AG04450 (cell line): ENCODE measurements around the gene B4GALT7. TPM values are rescaled to one million over a fixed set of nuclear protein-coding genes. Genes with fewer than 3 reads are reported as not detected.

ENCODE experiments used
- CTCF ChIA-PET: fragments of 300-600, 350-600 bp; formaldehyde crosslinking; extraction: SDS; loops from one replicate; lab custom pipeline; 2022; ENCODE audit warnings: antibody characterized with exemption, inconsistent platforms; lab: Charles Lee
- POLR2A ChIA-PET: fragments of 350-600 bp; formaldehyde crosslinking; extraction: SDS; loops from one replicate; lab custom pipeline; 2021; ENCODE audit warnings: antibody characterized with exemption, inconsistent platforms; lab: Yijun Ruan, JAX
- DNase-seq: peaks from one replicate; pipeline ENCODE4 v3.0.0-alpha.2; 2011; ENCODE audit warnings: low read depth, low spot score
- H3K27ac ChIP-seq: one replicate; pipeline ENCODE4 v1.5.1; 2012; ENCODE audit warnings: low read depth, low read length, control low read depth
- H3K27me3 ChIP-seq: one replicate; pipeline ENCODE4 v1.6.0; 2012; ENCODE audit warnings: low read length; ENCODE audit not compliant: control insufficient read depth, insufficient read depth
- H3K4me3 ChIP-seq: 2 replicates; pipeline ENCODE4 v1.5.1; 2011; ENCODE audit warnings: mild to moderate bottlenecking, low read depth, low read length, control low read depth
- H3K9me3 ChIP-seq: 2 replicates; pipeline ENCODE4 v1.5.1; 2012; ENCODE audit warnings: low read length; ENCODE audit not compliant: control insufficient read depth, insufficient read depth
- polyA plus RNA-seq: library from polyadenylated mRNA; depleted of rRNA; stranded (reverse); fragments of >200 nt; gene quantifications from 2 replicates; pipeline ENCODE4 v1.2.3, GENCODE V29; 2011
- TF ChIP-seq, protein P1 (sequence below): IDR thresholded peaks from 2 replicates; pipeline ENCODE4 v1.5.1; 2011; ENCODE audit warnings: low read depth, low read length, control low read depth, inconsistent platforms

B4GALT7 gene
- polyA plus RNA-seq, 1 experiment = 18.3 TPM

DNA sequence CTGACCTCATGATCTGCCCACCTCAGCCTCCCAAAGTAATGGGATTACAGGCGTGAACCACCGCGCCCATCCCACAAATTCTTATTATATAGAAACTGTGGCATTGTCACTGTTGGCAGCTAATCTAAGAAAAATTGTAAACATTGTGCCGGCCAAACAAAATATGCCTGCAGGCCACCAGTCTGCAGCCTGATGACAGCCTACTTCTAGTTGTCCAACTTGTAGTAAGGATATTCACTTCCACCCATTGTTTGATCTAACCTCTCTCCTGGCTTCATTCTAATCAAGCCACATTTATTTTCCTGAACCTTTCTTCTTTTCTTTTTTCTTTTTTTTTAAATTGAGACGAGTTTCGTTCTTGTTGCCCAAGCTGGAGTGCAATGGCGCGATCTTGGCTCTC lies 21.6 kb upstream of the B4GALT7 start:
- TF ChIP-seq, protein P1, sequence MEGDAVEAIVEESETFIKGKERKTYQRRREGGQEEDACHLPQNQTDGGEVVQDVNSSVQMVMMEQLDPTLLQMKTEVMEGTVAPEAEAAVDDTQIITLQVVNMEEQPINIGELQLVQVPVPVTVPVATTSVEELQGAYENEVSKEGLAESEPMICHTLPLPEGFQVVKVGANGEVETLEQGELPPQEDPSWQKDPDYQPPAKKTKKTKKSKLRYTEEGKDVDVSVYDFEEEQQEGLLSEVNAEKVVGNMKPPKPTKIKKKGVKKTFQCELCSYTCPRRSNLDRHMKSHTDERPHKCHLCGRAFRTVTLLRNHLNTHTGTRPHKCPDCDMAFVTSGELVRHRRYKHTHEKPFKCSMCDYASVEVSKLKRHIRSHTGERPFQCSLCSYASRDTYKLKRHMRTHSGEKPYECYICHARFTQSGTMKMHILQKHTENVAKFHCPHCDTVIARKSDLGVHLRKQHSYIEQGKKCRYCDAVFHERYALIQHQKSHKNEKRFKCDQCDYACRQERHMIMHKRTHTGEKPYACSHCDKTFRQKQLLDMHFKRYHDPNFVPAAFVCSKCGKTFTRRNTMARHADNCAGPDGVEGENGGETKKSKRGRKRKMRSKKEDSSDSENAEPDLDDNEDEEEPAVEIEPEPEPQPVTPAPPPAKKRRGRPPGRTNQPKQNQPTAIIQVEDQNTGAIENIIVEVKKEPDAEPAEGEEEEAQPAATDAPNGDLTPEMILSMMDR = no peak
- Histone ChIP-seq H3K9me3 (no peaks in the 10 kb centered on the region), H3K27ac (no peak overlapping the region), H3K4me3 (no peak overlapping the region), H3K27me3 (peaks cover 17% of the 10 kb centered on the region)
- DNase-seq = no peak
- ChIA-PET POLR2A (no interaction called here), CTCF (no interaction called here)

DNA sequence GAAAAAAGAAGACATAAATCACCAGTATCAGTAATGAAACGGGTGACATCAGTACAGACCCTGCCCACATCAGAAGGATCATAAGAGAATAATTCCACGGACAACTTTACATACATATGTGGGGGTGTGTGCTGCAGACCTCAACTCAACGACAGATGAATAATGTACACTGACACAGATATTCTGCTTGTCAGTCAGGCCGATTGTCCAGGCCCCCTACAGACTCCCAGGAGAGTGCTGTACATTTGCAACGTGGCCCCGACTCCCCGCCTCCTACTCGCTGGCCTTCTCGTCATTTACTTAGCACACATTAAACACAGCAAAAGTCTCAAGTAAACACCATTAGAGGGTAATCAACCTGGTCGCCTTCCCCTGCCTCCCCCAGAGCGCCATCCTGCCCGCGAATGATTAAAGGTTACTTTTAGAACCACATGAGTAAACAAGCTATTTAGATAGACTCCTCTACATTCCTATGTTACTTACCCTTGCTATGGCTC lies 11.5 kb upstream of the B4GALT7 start:
- Histone ChIP-seq H3K9me3 (peaks cover 5% of the 10 kb centered on the region; the same call in 1 of the 2 replicates), H3K4me3 (no peak overlapping the region), H3K27me3 (peaks cover 16% of the 10 kb centered on the region), H3K27ac (no peak overlapping the region)
- no peak for DNase-seq
- TF ChIP-seq, protein P1 = no peak
- CTCF ChIA-PET = no interaction called here
- POLR2A ChIA-PET = no interaction called here

DNA sequence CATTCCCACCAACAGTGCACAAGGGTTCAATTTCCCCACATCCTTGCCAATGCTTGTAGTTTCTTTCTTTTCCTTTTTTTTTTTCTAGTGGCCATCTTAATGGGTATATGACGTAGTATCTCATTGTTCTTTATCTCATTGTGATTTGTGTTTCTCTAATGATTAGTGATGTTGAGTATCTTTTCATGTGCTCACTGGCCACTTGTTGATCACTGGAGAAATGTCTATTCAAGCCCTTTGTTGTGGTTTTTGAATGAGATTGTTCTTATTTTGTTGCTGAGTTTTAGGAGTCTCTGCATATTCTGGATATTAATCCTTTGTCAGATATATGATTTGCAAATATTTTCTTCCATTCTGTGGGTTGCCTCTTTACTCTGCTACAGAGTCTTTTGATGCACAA lies 9.5 kb upstream of the B4GALT7 start:
- ChIA-PET CTCF (no interaction called here), POLR2A (no interaction called here)

DNA sequence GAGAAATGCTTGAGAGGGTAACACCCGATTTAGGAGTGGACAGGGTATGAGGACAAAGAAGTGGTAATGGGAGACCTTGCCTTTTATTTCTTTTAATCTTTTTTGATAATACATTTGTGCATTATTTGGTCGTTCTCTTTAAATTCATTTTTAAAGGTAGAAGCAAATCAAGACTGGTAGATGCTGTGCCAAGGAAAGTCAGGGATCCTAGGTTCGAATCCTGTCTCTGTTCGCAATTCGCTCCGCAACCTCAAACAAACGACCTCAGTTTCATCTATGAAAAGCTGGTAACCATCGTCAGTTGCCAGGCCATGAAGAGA lies 8.3 kb upstream of the B4GALT7 start:
- TF ChIP-seq, protein P1 = no peak
- ChIA-PET POLR2A (interaction anchor here (0.6 to 1.5 kb wide), 7 partner anchors 16 to 99 kb away, joined by 3 to 14 read pairs (median 4); partner anchors contain the start of gene DDX41), CTCF (interaction anchor here (1.6 kb wide), 1 partner anchor 43 kb away, joined by 4 read pairs; no protein-coding TSS in a partner anchor)
- peak overlapping the region; percentile 95 for H3K4me3 ChIP-seq
- H3K27me3 ChIP-seq = peaks cover 10% of the 10 kb centered on the region
- no peak overlapping the region for H3K27ac ChIP-seq
- peaks cover 5% of the 10 kb centered on the region; the same call in 1 of the 2 replicates for H3K9me3 ChIP-seq
- DNase-seq = no peak

More for the DNA sequence above, 9.5 kb upstream of the B4GALT7 start:
- TF ChIP-seq, protein P1 = no peak
- no peak overlapping the region for H3K27ac ChIP-seq
- peaks cover 5% of the 10 kb centered on the region; the same call in 1 of the 2 replicates for H3K9me3 ChIP-seq
- no peak overlapping the region for H3K4me3 ChIP-seq
- peaks cover 14% of the 10 kb centered on the region for H3K27me3 ChIP-seq
- no peak for DNase-seq

DNA sequence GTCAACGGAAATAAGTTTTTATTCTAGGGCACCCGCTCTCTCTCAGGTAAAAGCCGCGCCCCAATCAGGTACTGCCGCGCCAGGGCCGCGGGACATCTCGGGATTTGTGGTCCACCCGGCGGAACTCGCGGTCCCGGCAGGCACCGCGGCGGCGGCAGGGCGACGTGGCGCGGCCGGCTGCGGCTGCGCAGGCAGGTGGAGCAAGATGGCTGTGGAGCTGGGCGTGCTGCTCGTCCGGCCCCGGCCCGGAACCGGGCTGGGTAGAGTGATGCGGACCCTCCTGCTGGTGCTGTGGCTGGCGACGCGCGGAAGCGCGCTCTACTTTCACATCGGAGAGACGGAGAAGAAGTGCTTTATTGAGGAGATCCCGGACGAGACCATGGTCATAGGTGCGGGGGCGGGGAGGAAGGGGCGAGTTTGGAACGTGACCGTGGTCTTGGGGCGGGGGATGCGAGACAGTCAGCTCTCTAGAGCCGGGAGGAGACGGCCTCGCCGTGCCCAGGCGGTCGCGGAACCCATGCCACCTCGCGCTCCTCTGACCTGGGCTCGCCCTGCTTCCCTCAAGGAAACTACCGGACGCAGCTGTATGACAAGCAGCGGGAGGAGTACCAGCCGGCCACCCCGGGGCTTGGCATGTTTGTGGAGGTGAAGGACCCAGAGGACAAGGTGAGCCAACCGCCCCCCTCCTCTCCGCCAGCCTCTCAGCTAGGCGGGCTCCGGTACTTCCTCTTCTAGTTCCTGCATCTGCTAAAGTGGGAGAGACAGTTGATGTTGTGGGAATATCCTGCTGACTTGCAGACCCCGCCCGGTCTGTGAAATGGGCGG lies 7.7 kb upstream of the B4GALT7 start, which contains the start of gene TMED9:
TSS of gene TMED9 (plus strand) at position 194 of the 825 bp plus-strand sequence. CDS start at position 206, 12 bp downstream.
- peak; percentile 29 for DNase-seq
- H3K4me3 ChIP-seq = peak within 1 kb of the TSS; percentile 95
- TF ChIP-seq, protein P1 = no peak
- POLR2A ChIA-PET = interaction anchor here (0.6 to 1.8 kb wide), 10 partner anchors 15 to 612 kb away, joined by 3 to 14 read pairs (median 4); partner anchors contain the start of genes DDX41 and HNRNPAB
- peak within 1 kb of the TSS; percentile 88 for H3K27ac ChIP-seq
- CTCF ChIA-PET = interaction anchor here (0.6 to 1.9 kb wide), 7 partner anchors 10 to 99 kb away, joined by 3 to 13 read pairs (median 4); no protein-coding TSS in a partner anchor
- H3K9me3 ChIP-seq = peaks cover 5% of the 10 kb centered on the region; the same call in 1 of the 2 replicates
- H3K27me3 ChIP-seq = peaks cover 10% of the 10 kb centered on the region
